Measurements from ENCODE around the gene CDCA4. TPM values are rescaled to one million over a fixed set of nuclear protein-coding genes. Genes with fewer than 3 reads are reported as not detected.

The CDCA4 gene
- total RNA-seq, 4 donors from 2014 or later, result 15.3 to 35.0 (median 23.3) TPM

DNA sequence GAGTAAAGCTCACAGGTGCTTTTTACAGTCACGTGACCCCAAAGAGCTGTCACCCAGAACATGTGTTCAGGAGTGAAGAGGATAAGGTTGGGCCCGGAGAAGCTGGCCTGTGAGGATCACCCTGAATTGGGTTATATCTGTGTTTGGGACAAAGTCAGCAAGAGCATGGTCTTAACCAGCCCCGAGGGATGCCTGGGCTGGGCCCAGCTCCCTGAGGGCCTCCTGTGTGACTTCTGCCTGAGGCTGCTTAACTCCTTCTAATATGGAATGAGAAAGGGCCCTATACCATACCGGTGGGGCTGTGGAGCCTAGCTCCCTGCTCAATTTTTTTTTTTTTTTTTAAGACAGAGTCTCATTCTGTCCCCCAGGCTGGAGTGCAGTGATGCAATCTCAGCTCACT lies 2.5 kb downstream of the CDCA4 start:
- Histone ChIP-seq H3K4me1 (peaks cover 25 to 85% (median 69%) of the 10 kb centered on the region in 3 donors), H3K27ac (peak overlapping the region in 3 of 4 donors; percentile 69 to 88 (median 86)), H3K27me3 (no peaks in the 10 kb centered on the region), H3K36me3 (no peaks in the 10 kb centered on the region), H3K4me3 (peak overlapping the region in 1 of 4 donors; percentile 98), H3K9me3 (no peaks in the 10 kb centered on the region)
- 58 to 76% methylated on average over 3 of the region's 4 CpGs for WGBS, 2 donors
- intact Hi-C loops (cut with DNase I), result no loop called here
- DNase-seq, result no peak
- TF ChIP-seq, protein P1, sequence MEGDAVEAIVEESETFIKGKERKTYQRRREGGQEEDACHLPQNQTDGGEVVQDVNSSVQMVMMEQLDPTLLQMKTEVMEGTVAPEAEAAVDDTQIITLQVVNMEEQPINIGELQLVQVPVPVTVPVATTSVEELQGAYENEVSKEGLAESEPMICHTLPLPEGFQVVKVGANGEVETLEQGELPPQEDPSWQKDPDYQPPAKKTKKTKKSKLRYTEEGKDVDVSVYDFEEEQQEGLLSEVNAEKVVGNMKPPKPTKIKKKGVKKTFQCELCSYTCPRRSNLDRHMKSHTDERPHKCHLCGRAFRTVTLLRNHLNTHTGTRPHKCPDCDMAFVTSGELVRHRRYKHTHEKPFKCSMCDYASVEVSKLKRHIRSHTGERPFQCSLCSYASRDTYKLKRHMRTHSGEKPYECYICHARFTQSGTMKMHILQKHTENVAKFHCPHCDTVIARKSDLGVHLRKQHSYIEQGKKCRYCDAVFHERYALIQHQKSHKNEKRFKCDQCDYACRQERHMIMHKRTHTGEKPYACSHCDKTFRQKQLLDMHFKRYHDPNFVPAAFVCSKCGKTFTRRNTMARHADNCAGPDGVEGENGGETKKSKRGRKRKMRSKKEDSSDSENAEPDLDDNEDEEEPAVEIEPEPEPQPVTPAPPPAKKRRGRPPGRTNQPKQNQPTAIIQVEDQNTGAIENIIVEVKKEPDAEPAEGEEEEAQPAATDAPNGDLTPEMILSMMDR (IDR thresholded peaks at IDR 0.05), result no peak
- TF ChIP-seq POLR2A (IDR thresholded peaks at IDR 0.05), result no peak

DNA sequence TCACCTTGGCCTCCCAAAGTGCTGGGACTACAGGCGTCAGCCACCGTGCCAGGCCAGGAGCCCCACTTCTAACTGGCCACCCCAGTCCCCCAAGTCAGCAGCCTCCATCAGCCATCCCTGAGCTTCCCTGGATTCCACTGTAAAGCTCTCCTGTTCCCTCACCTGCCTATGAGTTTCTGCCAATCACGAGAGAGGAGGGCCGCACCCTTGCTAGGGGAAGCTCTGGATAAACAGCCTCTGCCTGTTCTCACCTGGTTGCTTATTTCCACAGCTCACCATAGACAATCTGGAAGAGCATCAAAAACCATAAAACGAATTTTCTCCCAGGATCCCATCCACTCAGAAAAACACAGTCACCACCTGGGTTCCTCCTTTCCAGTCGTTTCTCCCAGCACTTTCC lies 5.0 kb downstream of the CDCA4 start:
- peak overlapping the region; percentile 69 to 86 (median 76) for H3K27ac ChIP-seq
- intact Hi-C loops (cut with DNase I), result no loop called here
- no peak for DNase-seq

DNA sequence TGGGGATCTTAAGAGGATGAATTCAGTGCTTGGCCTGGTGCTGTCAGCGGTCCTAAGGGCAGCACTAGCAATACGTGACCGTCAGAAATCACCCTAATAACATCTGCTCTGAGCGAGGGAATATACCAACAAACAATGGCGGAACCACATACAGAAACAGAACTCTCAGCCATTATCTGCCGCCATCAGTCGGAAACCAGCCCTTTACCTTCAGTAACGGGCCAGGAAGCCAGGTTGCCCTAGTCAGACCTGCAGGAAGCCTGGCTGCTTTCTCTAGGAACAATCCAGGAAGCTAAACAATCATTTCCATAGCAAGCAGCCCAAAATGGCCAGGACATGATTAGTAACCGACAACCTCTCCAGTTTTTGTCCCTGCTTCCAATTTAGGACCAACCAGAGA lies 5.6 kb downstream of the CDCA4 start:
- intact Hi-C loops (cut with DNase I), result no loop called here
- Histone ChIP-seq H3K36me3 (peaks cover 0 to 17% (median 12%) of the 10 kb centered on the region in 3 donors), H3K27ac (peak overlapping the region in 3 of 4 donors; percentile 69 to 86 (median 82)), H3K27me3 (no peaks in the 10 kb centered on the region), H3K4me3 (no peak overlapping the region), H3K9me3 (no peaks in the 10 kb centered on the region), H3K4me1 (peaks cover 20 to 86% (median 65%) of the 10 kb centered on the region in 3 donors)
- no peak for DNase-seq
- no peak for TF ChIP-seq POLR2A (IDR thresholded peaks at IDR 0.05)
- TF ChIP-seq, protein P1 (IDR thresholded peaks at IDR 0.05), result no peak
- WGBS, 2 donors, result 21 to 83% methylated on average over 2 to 4 of the region's 9 CpGs

More for the DNA sequence above, 5.0 kb downstream of the CDCA4 start:
- 44 to 51% methylated on average over 3 to 5 of the region's 6 CpGs for WGBS, 2 donors
- Histone ChIP-seq H3K36me3 (peaks cover 0 to 10% (median 6%) of the 10 kb centered on the region in 3 donors), H3K4me1 (peaks cover 20 to 90% (median 65%) of the 10 kb centered on the region in 3 donors), H3K9me3 (no peaks in the 10 kb centered on the region), H3K27me3 (no peaks in the 10 kb centered on the region), H3K4me3 (no peak overlapping the region)
- TF ChIP-seq POLR2A (IDR thresholded peaks at IDR 0.05), result no peak
- TF ChIP-seq, protein P1 (IDR thresholded peaks at IDR 0.05), result no peak

DNA sequence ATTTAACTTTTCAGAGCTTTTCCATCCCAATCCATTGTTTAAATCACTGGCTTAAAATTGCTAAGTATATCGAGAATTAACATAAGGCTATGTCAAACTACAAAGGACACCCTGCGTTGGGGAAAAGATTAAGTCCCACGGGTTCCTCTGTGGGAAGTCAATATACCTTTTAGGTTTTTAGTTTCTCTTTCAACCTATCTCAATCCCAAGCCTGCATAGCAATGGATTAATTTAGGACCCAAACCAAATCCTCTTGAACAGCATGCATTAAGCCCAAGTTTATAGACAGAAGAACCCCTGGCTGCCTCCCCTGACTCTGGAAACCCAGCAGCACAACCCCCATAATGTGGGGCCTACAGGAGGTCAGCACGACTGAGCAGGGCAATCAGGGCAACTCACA lies 6.3 kb downstream of the CDCA4 start:
- H3K4me3 ChIP-seq, result no peak overlapping the region
- intact Hi-C loops (cut with DNase I), result no loop called here
- peaks cover 0 to 23% (median 15%) of the 10 kb centered on the region in 3 donors for H3K36me3 ChIP-seq
- H3K27ac ChIP-seq, result peak overlapping the region in 2 of 4 donors; percentile 69 to 82
- H3K4me1 ChIP-seq, result peaks cover 20 to 80% (median 60%) of the 10 kb centered on the region in 3 donors
- 42 to 43% methylated on average over 4 of the region's 4 CpGs for WGBS, 2 donors
- no peaks in the 10 kb centered on the region for H3K27me3 ChIP-seq
- DNase-seq, result no peak
- TF ChIP-seq POLR2A (IDR thresholded peaks at IDR 0.05), result no peak
- TF ChIP-seq, protein P1 (IDR thresholded peaks at IDR 0.05), result no peak
- no peaks in the 10 kb centered on the region for H3K9me3 ChIP-seq

DNA sequence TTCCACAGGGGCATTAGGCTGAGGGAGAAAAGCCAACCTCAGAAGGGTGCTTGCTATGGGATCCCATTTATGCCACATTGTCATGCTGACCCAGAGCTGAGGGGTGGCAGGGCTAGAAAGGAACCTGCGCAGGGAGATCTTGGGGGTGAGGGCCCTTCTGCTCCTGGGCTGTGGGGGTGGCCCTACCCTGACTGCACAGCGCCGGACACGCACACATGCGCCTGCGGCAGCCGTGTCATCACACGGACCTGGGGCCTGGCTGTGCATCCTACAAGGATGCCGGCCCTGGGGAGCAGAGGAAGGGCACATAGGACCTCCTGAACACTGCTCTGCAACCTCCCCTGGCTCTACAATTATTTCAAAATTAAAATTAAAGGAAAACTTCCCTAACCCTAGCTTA lies 6.9 kb downstream of the CDCA4 start:
- Histone ChIP-seq H3K27ac (no peak overlapping the region), H3K27me3 (no peaks in the 10 kb centered on the region), H3K9me3 (no peaks in the 10 kb centered on the region), H3K36me3 (peaks cover 0 to 29% (median 18%) of the 10 kb centered on the region in 3 donors), H3K4me3 (no peak overlapping the region), H3K4me1 (peaks cover 14 to 74% (median 54%) of the 10 kb centered on the region in 3 donors)
- DNase-seq, result no peak
- intact Hi-C loops (cut with DNase I), result no loop called here
- TF ChIP-seq, protein P1 (IDR thresholded peaks at IDR 0.05), result no peak
- no peak for TF ChIP-seq POLR2A (IDR thresholded peaks at IDR 0.05)
- 63% methylated on average over 7 of the region's 9 CpGs; no CpG with 5 or more reads in 1 of the 2 donors for WGBS, 2 donors

All from esophagus squamous epithelium (tissue), 5 donors.